Retina (tissue), 1 donor: ENCODE results near the gene LSG1.

ENCODE experiments used
- DNase-seq: peaks from one replicate; pipeline ENCODE4 v3.0.0-alpha.2; 2016

Gene LSG1

DNA sequence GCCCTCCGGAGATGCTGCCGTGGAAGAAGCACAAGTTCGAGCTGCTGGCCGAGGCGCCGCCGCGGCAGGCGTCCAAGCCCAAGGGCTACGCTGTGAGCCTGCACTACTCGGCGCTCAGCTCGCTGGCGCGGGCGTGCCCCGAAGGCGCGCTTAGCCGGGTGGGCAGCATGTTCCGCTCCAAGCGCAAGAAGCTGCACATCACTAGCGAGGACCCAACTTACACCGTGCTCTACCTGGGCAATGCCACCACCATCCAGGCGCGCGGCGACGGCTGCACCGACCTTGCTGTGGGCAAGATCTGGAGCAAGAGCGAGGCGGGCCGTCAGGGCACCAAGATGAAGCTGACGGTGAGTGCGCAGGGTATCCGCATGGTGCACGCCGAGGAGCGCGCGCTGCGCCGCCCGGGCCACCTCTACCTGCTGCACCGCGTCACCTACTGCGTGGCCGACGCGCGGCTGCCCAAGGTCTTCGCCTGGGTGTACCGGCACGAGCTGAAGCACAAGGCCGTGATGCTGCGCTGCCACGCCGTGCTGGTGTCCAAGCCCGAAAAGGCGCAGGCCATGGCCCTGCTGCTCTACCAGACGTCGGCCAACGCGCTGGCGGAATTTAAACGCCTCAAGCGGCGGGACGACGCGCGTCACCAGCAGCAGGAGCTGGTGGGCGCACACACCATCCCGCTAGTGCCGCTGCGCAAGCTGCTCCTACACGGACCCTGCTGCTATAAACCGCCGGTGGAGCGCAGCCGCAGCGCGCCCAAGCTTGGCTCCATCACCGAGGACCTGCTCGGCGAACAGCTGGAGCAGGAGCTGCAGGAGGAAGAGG, 15.0 kb upstream of the LSG1 start:
- peak; percentile 92 for DNase-seq

DNA sequence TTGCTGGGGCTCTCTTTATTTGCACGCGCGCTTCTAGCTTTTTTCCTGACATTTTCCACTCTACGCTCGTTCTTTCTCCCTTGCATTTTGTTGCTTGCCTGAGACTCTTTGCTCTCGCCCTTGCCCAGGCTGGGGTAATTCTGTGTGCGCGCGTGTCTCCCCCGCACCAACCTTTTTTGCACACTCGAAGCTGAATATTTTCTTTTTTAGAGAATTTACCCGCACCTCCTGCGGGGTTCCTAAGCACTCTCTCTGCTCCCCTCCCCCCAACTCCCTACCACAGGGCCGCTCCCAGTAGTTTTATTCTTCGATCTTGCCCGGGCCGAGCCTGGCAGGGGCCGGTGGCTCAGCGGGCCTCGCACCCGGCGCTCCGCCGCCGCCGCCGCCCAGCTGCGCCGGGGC, 14.4 kb upstream of the LSG1 start:
- no peak for DNase-seq

DNA sequence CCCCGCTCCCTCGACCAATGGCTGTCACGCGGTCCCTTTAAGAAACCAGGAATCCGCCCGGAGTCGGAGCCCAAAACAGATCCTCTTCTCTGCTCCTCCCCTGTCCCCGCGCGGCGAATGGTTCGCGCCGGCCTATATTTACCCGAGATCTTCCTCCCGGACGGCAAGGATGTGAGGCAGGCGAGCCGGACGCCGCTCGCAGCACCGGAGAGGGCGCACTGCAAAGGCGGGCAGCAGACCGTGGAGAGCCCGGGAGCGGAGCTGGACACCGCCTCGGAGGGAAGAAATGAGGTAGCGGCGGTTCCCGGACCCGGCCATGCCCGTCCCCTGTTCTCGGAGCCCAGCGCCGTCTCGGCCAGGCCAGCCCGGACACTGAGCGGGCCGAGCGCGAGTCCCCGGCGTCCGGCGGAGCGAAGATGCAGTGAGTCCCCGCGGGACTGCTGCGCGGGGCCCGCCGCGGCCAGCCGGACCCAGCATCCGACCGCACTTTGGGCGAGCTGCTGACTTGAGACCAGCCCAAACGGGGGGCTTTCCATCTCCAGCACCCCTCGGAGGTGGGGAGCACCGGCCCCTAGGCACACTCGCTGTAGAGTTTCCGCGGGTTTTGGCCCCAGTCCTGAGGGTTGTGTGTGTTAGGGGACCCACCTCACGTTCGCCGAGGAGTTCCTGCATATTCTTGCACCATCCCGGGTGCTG, 13.9 kb upstream of the LSG1 start, which contains the start of gene FAM43A:
FAM43A (plus strand) TSS at position 166 of the 696 bp plus-strand sequence. CDS start 944 bp downstream, outside the sequence.
- DNase-seq: peak; percentile 94

DNA sequence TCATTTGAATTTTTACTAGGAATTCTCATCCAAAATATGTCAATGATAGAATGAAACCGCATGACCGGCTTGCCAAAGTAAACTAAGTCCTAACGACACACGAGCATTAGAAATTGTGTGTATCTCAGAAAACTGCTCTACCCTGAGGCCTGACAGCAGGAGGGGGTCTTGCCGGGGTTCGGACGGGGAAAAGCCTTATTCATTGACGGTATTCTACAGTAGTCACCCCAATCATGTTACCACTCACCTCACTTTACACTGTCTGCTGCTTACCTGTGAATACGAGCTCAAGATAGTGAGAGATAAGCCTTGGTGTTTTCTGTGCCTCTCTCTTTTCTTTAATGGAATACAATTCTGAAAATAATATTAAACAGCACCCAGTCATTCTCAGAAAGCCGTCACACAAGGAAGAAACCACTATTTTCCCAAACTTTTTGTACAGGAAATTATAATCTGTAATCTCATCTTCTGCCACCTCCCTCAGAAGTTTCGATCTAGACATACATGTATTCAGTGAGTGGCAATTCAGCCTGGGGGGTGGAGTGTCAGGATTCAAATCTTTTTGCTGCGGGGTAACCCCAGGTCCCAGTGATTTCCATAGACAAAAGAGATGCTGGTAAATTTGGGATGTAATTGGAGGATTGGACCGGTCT, 13.2 kb upstream of the LSG1 start:
- no peak for DNase-seq

DNA sequence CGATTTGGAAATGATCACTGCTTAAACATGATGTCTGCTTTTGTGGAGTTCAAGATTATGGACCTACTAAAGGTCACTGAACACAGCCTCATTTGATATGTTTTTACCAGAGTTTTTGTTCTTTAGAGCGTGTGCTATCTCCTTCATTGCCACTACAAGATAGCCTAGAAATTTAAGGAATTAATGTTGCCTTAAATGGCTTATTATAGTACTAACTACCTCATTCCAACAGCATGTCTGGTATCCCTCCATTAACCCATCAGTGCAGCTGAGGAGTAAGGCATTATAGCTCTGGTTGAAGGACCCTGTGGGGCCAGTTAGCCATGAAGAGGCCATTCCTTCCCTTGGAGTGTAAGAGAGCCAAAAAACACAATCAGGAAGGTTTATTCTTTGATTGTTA, 11.4 kb upstream of the LSG1 start:
- no peak for DNase-seq

DNA sequence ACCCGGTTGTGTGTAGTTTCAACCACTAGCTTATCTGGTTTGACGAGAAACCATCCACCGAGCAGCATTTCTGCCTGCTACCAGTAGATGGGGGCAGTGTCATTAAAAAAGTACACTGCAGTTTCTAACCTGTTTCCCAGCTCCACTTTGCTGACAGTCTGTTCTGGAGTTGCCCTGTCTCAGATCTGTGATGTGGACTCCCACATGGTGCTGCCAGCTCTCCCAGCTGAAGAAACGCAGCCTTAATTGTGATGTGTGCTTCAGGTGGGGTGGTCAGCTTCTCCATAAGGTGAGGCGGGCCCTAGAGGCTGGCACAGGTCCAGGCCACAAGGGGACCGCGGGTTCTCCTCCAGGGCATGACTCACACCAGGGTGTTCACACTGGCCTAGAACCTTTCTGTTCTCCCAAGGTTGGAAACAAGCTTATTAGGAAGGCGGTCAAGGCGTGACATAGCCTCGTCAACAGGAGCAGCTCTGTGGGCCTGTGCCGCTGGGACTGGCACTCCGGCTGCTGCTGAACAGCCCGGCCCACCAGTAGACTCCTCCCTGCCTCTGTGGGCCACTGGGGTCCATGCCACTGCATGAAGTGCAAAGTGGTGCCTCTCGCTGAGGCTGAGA, 10.8 kb upstream of the LSG1 start:
- DNase-seq: peak; percentile 81

DNA sequence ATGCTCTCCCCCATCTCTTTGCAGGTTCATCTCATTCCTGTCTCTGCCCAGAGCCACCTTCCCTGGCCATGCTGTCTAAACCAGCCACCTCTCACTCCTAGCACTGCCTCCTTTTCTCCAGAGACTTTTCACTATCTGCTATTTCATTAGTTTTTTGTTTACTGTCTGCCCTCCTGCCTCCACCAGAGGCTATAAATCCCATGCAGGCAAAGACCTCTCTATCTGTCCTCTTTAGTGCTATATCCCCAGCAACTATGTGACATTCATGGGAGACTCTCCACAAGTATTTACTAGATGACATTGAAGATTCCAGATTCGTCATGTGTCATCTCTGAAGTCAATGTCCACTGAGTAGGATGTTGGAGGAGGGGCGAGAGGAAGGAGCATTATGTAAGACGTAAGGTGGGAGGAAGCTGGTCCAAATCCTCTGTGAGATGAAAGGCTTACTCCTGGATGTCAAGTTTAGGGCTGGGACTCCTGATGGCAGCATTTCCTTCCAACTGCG, 10.2 kb upstream of the LSG1 start:
- DNase-seq: no peak

DNA sequence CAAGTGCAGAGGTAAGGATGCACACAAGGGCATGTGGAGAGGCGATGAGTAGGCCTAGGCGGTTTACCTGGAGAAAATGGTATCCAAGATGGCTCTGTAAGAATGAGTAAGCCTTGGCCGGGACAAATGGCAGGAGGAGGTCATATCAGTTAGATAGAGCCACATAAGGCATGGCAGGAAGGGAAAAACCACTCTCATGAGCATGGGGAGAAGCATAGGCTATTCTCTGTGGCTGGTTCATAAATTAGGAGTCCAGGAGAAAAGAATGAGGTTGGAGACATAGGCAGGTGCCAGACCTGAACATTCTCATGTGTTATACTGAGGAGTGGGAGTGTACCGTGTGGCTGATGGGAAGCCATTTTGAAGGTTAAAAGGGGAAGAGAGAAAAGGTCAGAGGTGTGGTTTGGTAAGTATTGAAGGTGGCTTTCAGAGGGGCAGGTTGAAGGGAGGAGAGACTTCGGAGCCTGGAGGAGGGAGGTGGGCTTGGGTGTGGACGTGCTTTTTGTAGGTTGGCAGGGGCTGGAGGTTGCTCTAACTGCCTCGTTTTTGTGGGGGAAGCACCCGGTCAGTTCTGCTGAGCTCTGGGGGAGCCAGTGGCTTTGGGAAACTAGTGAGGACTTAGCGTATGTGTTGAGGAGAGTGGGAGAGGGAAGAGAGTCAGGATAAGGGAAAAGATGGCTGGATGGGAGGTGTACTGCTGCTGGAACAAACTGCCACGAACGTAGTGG, 9.1 kb upstream of the LSG1 start:
- DNase-seq: no peak

DNA sequence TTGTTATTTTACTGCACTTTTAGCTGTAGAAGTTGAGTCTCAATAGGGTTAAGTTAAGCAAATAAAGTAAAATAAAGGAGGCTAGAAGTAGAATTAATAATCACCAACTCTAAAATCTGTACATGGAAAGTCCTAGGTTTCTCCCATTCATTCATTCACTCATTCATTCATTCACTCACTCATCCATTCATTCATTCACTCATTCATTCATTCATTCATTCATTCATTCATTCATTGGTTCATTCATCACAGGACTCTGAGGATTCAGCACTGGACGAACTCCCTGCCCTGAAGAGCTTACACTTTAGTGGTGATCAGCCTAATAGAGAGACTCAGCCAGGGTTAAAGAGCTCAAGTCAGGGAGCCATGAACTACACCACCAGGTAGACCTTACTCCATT, 4.5 kb upstream of the LSG1 start:
- no peak for DNase-seq

DNA sequence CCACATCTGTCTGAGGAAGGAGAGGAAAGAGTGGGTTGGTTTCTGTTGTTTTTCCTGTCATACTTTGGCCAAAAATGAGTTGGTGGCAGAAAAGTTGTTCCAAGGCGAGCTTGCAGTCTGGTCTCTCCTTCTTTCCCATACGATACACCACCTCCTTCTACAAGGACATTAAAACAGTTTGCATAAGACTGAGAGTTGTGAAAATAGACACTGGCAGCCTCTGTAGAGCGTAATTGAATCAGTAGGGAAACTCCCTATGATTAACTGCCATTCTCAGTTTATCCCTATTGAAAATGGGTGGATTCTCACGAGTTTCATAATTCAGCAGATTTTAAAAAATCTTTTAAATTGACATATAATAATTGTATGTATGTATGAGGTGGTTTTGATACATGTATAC, 3.7 kb upstream of the LSG1 start:
- DNase-seq: no peak

DNA sequence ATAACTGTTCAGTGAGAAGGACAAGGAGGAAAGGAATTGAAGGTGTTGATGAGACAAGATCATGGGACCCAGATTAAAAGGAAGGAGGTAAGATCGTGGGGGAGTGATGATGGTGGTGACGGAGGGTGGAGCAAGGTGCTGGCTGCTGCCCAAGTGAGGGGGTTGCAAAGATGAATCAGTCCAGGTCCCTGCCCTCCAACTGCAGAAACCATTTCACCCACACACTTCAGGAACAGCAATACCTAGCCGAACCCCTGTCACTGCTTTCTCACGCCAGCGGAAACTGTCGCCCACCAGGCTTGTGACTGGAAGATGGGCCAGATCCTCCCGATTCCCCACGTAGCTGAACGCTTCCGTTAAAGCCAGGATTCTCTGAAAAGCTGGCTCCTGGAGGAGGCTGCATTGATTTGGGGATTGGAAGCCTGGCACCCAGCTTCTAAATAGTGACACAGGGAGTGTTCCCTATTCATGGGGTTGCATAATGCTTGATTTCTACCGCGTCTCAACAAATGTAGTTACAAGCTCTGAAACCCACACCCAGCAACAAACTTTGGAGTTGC, 3.2 kb upstream of the LSG1 start:
- no peak for DNase-seq

DNA sequence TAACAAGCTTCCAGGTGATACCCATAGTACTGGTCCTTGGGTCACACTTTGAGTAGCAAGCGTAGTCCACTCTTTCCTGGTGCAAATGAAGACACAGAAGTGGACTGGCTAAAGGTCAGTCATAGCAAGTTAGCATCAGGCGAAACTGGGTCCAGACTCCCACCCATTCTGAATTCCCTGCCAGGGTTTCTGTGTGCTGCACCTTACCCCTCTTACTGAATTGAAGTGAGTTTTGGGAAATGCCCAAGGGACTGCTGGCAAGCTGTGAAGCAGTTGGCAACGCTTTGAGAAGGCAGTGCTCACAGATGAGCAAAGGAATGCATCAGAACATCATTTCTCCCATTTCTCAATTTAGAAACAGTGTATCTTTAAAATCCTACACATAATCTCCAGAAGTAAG, 1.8 kb upstream of the LSG1 start:
- no peak for DNase-seq

DNA sequence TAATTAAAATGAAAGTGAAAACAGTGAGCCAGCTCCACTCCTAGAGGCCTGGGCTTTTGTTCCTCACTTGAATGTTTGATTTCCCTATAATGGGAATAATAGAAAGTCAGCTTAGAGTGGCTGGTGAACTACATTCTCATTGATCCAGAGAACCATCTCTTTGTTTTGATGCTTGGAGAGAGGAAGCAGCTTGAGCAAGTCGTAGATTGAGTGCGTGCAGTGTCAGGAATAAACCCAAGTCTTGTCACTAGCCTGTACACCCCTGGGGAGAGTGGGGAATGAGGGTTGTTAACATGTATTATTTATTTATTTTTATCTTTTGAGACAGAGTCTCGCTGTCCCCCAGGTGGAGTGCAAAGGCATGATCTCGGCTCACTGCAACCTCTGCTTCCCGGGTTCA, 885 bp upstream of the LSG1 start:
- DNase-seq: no peak

DNA sequence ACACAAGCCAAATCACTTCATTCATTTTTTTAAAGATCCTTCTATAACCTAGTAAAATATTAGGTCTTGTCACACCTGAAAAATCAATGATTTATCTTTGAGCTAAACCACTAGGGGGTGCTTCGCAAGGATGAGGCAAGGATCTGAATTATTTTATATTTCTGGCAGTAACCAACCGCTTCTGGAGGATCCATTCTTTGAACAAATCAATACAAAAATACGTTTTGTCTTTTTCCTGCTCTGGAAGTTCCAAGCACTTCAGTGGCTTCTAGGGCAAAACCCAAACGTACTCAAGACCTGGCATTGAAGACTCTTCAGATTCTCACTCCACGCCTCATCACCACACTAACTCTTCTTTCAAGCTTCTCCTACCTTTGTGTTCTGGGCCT, 486 bp downstream of the LSG1 start:
- no peak for DNase-seq

DNA sequence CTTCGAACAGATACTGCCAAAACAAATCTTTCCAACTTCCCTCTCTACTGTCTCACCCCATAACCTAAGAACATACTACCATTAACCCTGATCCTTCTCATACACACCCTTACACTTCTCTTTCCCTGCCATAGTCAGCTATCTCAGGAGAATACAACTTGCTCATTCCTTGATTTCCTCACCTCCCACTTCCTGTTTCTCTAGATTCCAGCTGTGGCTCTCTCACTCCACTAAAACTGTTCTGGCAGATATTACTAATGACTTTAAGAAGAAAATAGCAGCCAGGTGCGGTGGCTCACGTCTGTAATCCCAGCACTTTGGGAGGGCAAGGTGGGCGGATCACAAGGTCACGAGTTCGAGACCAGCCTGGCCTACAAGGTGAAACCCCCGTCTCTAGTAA, 4.6 kb downstream of the LSG1 start:
- no peak for DNase-seq

DNA sequence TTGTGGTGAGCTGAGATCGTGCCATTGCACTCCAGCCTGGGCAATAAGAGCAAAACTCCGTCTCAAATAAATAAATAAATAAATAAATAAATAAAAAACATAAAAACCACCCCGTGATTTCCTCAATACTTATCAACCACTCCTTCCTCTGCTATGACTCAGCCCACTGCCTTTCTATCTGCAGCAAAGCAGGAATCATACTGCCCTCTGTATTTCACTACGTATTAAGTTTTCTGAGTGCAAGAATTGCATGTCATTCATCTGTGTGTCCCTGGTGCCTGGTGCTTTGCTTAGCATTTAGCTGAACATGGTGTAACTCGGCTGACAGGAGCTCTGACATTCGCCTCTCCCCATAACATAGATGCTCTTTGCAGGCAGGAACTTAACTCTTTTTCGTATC, 7.1 kb downstream of the LSG1 start:
- DNase-seq: no peak

DNA sequence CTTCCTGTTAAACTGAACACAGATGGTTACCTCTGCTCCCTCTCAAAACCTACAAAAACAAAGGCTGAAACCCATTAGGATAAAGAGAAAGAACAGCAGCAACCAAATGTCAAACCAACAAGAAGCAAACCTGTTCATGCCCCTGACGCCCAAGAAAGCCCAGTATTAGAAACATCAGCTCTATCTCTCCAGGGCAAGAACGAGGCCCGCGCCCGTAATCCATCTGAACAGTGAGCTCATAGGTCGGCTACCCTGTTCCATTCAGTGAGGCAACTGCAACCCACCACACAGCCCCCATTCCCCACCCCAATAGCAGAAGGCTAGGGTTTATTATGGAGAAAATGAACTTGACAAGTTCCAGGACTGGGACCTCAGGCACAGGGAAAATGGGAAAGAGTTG, 10.0 kb downstream of the LSG1 start:
- no peak for DNase-seq

DNA sequence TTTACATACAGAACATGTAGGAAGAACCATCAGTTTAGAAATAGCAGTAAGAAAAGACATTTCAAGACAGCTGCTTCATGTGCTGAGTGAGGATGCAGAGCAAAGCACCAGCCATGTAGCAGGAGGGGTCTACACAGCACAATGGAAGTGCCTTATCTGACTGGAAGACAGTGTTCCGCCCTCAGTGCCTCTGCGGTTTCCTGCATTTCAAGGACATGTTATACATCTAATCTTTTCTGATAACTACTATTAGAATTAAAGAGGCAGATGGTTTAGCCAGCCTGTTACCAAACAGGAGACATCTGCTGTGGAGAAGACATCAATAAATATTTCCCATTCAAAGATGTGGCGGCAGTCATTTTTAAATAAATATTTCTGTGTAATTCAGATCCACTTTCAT, 10.6 kb downstream of the LSG1 start:
- no peak for DNase-seq

DNA sequence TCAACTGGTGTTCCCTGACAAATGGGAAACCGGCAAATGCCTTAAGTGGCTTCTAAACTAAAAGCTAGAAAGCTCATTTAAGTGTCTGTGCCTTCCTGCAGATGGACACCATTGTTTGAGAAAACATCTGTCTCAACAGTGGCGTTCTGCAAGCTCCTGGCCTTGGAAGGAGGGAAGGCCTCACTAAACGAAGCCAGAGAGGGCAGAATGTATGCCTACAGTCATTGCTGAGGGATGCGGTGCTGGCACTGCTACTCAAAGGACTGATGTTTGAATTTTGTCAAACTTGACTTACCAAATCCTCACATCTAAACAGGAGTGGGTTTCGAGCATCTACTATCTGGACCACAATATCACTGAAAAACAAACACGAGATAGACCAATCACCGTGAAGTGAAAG, 12.2 kb downstream of the LSG1 start:
- no peak for DNase-seq

DNA sequence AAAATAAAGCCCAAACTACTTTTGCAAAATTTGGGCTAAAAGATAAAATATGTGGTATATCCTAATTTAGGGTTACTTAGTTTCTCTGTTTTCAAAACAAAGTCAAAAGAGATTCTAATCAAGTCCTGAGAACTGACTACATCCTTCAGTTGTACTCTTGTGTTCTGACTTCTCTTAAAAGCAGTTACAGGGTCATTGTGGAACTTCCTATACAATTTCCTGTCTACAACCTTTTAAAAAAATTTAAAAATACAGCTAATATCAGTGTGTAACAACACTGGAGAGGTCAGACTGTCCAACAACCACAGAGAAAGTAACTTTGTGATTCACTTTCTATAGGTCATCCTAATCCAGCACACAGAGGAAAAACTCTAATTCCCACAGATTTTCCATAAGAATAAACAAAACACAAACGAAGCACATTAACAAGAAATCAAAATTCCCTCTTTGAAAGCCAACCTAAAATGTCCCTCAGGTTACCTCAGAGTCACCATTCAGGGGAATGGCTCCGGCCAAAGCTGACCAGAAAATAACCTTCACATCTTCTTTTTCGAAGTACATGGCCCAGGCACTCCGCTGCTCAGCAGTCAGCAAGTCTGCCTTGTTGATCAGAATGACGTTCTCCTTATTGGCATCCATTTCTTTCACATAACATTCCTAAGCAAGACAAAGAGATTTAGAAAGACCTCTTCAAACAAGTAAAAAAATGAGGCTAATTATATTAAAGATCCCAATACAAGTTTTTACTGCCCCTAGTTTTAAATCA, 13.3 kb downstream of the LSG1 start:
- no peak for DNase-seq

DNA sequence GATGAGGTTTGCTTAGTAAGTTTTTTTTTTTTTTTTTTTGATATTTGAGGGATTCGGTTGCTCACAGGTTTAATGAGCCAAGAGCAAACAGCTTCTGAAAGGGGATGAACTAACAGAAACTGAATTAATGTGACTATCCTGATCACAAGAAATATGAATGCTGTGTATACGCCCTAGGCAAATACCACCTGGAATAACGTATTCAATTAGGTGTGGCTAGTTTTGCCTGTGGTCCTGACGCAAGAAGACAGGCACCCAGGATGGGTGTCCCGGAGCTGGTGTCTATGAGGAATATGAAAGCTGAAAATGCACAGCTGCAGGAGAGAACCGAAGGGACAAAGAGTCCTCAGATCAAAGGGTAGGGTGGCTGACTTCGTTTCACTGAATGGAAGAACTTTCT, 14.6 kb downstream of the LSG1 start:
- DNase-seq: no peak

DNA sequence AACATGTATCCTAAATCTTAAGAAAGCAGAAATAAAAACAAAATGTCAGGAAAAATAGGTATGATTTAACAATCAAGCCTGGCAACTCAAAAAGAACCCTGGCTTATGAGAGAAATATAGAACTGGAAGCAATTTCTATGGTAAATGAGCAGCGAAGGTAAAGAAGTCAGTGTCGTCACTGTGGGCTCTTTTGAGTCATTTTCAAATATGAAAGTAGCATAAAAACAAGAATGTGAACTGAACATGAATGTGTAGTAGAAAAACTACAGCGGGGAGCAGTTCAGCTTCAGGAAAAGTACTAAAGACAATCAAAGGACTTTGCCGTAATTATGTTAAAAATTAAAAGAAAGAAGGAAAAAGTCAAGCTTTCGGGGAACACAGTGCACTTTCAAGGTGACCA, 17.5 kb downstream of the LSG1 start:
- DNase-seq: no peak
